HuH-7 (cell line): ENCODE measurements around the gene KDM1A.

ENCODE experiments used
- DNase-seq: peaks from one replicate; pipeline ENCODE4 v3.0.0; 2011; ENCODE audit warnings: low spot score

Gene KDM1A

GRCh38 chr1:23069675-23070074 lies 50.4 kb downstream of the KDM1A start:
- no peak for DNase-seq

GRCh38 chr1:23074012-23074411 lies 54.7 kb downstream of the KDM1A start:
- DNase-seq = no peak

GRCh38 chr1:23079025-23079424 lies 59.8 kb downstream of the KDM1A start:
- no peak for DNase-seq

- no peak for DNase-seq
Observed at GRCh38 chr1:23080885-23081284, 61.6 kb downstream of the KDM1A start.

- peak; percentile 13 for DNase-seq
Observed at GRCh38 chr1:23081376-23081775, 62.1 kb downstream of the KDM1A start.

GRCh38 chr1:23083714-23084480 lies 64.6 kb downstream of the KDM1A start:
- DNase-seq = no peak

- no peak for DNase-seq
Observed at GRCh38 chr1:23084880-23085279, 65.6 kb downstream of the KDM1A start.

GRCh38 chr1:23085696-23086095 lies 66.4 kb downstream of the KDM1A start:
- no peak for DNase-seq

- DNase-seq = no peak
Observed at GRCh38 chr1:23088027-23088426, 68.8 kb downstream of the KDM1A start.

- no peak for DNase-seq
Observed at GRCh38 chr1:23090056-23090455, 70.8 kb downstream of the KDM1A start.

GRCh38 chr1:23091545-23091944 lies 72.3 kb downstream of the KDM1A start:
- no peak for DNase-seq

GRCh38 chr1:23092447-23092846 lies 73.2 kb downstream of the KDM1A start:
- no peak for DNase-seq

- no peak for DNase-seq
Observed at GRCh38 chr1:23097316-23097715, 78.0 kb downstream of the KDM1A start.

GRCh38 chr1:23098463-23099170 lies 79.3 kb downstream of the KDM1A start:
- peak; percentile 42 for DNase-seq

GRCh38 chr1:23099171-23099536 lies 79.9 kb downstream of the KDM1A start:
- DNase-seq = no peak

GRCh38 chr1:23100074-23100748 lies 80.9 kb downstream of the KDM1A start:
- DNase-seq = peak; percentile 22

- DNase-seq = no peak
Observed at GRCh38 chr1:23101101-23101827, 82.0 kb downstream of the KDM1A start.

GRCh38 chr1:23101887-23102286 lies 82.6 kb downstream of the KDM1A start:
- no peak for DNase-seq

GRCh38 chr1:23102289-23102688 lies 83.0 kb downstream of the KDM1A start:
- no peak for DNase-seq

- no peak for DNase-seq
Observed at GRCh38 chr1:23103001-23103889, 84.0 kb downstream of the KDM1A start.

- no peak for DNase-seq
Observed at GRCh38 chr1:23108918-23109533, 89.8 kb downstream of the KDM1A start.
